NCI-H510A (cell line): Measurements from ENCODE around the gene RAI14.
"Not testable (repeated sequence)": the region's sequence is repeated elsewhere in the genome, so short reads cannot be mapped to it uniquely, and the experiment has no call there.

Experiments
- DNase-seq: peaks from one replicate; lab custom pipeline; 2025; lab: John Stamatoyannopoulos, UW

Gene RAI14

DNA sequence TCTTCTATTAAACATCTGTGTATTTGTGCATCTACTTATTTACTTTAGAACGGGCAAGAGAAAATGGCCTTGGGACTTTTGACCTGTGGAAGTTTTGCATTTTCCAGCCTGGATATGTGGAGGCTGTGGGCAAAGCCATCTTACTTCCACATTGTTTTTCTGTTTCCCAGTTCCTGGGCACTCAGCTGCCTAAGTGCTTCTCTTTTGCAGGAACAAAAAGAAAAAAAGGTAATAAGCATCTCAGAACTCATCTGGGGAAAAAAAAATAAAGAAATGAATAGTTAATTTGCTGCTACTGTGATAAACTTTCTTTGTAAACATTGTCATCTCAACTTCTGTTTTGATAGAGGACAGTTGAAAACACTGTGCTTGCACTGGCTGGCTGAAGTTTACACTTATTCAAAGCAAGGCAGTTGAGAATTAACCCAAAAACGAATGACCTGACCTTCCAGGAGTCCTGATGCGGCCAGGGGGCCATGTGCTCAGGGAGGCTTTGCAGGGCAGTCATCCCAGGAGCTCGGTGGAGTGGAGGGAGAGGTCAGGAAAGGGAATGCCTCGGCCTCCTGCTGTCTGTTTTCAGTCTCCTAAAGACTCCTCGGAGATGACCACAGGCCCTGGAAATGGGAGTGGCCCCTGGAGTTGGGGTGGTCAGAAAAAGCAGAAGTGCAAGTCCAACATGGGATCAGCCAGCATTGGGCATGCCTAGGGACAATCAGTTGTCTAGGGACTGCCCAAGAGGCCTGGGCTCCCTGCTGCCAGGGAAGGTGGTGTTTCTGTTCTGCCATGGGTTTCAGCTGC lies 75.5 kb downstream of the RAI14 start:
- DNase-seq = no peak

DNA sequence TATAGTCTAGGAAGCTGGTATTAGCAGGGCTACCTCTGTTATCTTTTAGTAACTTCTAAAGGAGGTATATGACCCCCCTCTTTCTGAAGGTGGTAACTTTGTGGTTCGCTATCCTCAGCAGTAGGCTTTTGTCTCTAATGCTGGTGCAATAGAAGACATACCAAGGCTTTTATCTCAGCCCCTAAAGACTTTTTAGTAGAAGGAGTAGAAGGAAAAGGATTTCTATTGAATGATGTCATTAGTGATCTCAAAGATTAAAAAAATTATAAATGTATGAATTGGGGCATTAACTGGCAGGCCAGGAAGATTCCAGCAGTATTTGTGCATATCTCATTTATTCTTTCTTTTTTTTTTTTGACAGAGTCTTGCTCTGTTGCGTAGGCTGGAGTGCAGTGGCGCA lies 78.2 kb downstream of the RAI14 start:
- DNase-seq = no peak

DNA sequence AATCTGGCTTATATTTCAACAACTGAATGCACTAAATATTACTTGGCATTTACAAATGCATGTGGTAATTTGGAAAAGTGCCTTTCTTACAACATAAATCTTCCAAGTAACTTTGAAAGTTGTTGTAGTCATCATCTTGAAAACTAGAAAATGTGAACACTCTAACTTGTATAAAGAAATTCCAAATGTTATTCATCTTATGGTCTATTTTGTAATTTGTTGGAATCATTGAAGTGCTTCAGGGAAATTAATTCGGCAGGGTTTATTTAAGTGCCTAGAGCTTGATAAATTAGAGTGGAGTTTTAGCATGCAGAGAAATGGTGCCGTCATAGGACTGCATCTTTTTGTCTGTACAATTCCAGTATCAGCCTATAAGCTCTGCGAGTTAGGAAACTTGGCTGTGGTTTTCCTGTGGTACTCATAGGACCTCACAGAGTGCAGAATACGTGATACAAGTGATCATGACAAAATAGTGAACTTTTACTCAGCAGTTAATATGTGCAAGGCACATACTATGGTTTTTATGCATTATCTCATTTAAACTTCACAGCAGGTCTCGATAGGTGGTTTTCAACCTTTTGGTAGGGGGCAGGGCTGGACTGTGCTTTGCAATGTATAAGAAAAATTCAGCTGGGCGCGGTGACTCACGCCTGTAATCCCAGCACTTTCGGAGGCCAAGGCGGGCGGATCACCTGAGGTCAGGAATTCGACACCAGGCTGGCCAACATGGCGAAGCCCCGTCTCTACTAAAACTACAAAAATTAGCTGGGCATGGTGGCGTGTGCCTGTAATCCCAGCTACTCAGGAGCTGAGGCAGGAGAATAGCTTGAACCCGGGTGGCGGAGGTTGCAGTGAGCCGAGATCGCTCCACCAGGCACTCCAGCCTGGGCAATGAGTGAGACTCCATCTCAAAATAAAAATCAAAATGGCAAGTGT lies 79.6 kb downstream of the RAI14 start:
- no peak for DNase-seq

DNA sequence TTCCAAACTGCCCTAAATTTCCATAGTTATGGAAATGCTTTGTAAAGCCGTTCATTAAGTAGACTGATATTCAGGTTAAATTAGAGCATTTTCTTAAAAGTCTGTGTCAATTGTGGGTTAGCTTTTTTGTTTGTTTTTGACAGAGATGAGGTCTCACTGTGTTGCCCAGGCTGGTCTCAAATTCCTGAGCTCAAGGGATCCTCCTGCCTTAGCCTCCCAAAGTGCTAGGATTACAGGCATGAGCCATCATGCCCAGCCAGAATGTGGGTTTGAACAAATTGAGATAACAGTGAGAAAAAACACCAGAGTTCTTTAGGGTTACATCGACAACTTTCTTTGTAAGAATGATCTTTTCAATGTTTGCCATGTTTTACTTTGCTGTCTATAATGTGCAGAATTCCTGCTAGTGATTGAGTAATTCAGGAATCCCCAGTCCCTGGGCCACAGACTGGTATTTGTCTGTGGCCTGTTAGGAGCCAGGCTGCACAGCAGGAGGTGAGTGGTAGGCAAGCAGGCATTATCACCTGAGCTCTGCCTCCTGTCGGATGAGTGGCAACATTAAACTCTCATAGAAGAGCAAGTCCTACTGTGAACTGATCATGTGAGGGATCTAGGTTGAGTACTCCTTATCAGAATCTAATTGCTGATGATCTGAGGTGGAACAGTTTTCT lies 80.5 kb downstream of the RAI14 start:
- DNase-seq = peak; percentile 4

DNA sequence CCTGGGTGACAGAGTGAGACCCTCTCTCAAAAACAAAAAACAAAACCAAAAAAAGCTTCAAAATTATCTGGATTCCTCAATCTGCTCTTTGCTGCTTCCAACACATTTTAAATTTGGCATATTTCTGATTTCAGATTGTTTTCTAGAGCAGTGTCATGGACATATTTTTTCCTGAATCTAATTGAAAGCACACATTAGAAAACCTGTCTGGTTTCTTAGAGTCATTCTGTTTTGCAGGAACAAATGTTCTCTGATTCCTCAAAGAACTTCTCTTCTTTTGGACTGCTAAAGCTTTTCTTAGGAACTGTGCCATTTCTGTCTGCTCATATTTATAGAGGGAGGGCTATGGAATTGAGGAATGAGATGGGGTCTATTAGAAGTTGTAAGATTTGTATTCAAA lies 81.6 kb downstream of the RAI14 start:
- DNase-seq = no peak

DNA sequence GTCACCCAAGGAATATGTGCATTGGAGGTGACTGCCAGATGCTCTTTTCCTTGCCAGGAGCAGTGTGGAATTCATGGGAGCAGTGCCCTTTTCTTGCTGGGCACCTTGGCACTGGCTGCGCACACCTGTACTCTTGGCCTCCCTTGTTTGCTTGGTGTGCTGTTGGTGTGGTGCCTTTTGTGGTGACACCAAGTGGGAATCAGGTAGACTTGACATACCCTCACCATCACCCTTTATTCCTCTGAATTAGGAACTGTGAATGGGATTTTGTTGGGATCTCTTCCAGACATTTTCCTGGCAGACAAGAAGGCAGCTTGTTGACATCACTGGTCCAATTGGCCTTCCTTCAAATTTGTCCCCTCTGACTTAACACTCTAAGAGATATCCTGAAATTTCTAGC lies 82.3 kb downstream of the RAI14 start:
- DNase-seq = no peak

DNA sequence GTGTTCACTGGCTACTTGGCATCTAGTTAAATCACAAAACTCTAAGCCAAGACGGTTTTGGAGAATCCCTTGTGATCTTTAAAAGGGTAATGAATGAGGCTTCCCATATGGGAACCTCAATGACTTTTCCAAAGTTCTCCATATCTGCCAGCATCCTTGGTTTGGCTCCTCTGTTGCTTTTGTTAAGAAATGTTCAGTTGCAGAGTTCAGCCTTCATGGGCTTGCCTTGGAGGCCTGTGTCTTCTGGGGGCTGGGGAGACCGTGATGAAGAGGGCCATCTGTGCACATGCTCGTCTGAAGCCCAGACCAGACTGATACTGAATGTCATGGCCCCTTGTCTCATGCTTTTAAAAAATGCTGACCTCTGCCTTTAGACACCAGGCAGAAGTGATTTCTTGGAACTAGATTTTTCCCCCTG lies 84.3 kb downstream of the RAI14 start:
- DNase-seq = no peak

DNA sequence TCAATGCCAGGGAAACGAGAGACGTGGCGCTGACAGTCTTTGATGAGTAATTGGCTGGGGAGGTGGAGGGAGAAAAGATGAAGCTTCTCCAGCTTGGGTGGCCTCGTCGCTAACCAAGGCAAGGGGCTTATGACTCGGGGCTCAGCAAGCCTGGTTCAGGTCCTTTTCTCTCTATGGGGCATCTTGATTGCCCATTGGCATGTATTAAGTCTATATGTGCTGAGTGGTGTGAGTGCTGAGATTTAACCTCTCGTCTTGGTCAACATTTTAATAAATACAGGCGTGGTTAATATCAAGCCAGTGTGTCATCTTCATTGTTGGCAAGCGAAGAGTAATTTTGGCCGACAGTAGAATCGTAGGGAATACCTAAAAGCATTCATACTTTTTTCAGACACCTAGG lies 85.9 kb downstream of the RAI14 start:
- DNase-seq = no peak

DNA sequence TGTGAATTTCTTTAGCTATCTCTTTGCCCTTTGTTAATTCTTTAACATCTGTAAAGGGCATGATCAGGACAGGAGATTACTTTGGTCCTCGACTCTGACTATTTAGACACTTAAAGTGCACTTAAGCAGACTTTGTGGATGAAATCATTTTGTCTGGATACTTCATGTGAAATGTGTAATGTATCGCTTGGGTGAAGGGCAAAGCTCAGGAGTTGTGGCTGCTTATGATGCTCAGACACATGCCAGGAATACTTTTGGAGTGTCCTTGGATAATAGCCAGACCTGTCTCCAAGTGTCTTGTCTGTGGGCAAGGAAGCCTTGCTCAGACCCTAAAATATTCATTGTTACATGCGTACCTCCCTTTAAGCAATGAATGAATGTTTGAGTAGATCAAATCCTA lies 87.8 kb downstream of the RAI14 start:
- DNase-seq = no peak

DNA sequence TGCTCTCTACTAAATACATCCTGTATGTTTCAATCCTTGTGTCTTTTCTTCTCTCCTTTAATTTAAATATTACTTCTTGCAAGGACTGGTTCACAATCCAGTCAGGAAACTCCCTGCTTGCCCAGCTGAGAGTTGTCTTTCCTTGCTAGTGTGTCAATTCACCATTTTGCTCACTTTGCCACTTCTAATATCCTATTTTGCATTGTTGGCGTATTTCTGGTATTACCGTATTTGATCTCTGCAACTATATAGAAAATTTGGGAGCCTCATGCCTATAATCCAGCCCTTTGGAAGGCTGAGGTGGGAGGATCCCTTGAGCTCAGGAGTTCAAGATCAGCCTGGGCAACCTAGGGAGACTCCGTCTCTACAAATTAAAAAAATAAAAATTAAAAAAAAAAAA lies 92.3 kb downstream of the RAI14 start:
- DNase-seq = no peak

DNA sequence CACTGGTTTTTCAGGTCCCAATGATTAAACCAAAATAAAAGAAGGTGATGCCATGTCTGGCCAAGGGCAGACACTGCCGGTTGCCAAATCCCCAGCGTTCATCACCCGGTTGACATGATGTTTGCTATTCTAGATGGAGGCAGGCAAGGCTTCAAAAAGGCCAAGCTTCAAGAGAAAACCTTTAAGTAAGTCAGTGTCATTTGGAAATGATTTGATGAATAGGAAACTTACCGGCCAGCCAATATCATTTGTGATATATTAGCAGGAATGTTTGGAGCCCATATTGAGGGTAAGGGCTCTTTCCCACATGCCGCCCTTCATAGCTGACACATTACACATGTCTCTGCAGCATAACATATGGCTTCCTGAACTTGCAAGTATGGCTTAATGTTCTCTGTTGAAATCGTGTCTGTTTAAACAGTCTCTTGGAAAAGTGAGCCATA lies 93.3 kb downstream of the RAI14 start:
- no peak for DNase-seq

DNA sequence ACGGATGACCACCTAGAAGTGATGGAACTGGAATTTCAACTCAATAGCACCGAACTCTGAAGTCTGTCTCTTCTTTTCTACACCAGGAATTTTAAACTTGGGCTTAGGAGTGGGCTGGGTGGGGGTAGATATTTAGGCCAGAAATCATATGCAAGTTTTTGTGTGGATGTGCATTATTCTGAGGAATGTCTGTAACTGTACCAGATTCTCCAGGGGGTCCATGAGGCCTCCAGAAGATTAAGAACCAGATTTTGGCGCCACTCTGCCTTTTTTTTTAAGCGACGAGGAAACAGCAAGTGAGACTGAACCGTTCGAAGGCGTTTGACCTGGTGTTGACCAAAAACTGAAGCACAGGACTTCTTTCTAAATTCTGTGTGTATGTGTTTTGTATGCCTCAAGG lies 94.1 kb downstream of the RAI14 start:
- no peak for DNase-seq

DNA sequence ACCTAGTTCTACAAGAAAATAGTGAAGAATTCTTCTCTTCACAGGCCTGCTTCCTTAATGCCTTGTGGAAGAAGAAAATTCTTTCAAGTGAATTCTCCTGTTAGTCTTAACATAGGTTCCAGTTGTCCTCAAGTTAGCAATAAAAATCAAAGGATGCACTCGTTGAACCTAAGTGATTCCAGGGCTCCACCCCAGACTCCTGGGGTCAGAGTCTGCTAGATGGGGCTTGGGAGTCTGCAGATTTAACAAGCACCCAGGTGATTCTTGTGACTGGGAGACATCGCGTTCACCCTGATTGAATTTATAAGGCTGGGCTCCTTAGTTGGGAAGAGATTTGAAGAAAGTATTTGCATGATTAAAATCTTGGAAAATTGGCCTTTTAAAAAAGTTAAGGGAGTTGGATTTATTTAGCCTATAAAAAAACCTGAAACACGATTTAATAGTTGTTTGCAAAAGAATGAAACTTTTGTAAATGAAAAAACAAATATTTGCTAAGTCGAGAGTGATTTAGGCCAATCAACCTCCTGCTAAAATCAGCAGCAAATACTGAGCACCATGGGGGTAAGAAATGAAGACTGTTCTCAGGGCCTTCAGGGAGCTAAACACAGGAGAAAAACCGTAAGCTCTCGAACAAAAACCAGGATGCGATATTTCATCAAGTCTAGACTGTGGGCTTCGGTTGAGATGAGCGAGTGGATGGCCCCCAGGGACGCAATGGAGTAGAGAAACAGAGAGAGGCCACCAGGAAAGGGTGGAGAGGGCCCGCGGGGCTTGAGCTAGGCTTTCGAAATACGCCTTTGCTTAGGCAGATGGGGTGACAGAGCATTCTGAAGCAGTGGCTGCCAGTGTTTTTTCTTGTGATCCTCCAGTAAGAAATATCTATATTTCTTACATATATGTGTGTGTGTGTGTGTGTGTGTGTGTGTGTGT lies 95.9 kb downstream of the RAI14 start:
- DNase-seq = no peak

DNA sequence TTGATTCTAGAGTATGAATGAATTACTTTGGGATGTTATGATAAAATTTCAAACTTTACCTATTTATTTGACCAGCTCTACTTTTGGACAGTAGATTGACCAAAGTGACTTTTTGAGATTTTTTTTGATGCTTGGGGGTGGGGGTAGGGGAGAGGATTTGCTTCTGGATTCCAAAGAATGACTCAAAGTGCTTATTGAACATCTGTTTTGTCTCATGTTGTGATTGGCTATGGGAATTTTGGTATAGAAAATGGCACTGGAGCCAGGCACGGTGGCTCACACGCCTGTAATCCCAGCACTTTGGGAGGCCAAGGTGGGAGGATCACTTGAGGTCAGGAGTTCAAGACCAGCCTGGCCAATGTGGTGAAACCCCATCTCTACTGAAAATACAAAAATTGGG lies 97.1 kb downstream of the RAI14 start:
- not testable (repeated sequence) for DNase-seq

DNA sequence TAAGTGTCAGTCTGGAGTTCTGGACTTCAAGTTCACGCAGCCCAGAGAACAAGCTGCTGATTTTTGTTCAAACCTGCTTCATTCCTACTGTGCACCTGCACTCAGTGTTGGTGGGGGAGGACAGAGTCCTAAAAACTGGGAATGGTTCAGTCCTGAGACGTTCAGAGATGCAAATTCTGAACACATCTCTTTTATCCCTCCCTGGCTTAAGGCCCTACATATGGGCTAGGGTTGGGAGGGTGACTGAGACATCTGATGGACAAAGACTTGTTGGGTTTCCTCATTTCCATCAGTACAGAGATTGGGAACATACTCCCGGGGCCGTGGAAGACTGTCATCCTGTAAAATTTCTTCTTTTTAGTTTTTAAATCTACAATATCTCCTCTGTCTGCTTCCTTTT lies 99.8 kb downstream of the RAI14 start:
- DNase-seq = no peak

DNA sequence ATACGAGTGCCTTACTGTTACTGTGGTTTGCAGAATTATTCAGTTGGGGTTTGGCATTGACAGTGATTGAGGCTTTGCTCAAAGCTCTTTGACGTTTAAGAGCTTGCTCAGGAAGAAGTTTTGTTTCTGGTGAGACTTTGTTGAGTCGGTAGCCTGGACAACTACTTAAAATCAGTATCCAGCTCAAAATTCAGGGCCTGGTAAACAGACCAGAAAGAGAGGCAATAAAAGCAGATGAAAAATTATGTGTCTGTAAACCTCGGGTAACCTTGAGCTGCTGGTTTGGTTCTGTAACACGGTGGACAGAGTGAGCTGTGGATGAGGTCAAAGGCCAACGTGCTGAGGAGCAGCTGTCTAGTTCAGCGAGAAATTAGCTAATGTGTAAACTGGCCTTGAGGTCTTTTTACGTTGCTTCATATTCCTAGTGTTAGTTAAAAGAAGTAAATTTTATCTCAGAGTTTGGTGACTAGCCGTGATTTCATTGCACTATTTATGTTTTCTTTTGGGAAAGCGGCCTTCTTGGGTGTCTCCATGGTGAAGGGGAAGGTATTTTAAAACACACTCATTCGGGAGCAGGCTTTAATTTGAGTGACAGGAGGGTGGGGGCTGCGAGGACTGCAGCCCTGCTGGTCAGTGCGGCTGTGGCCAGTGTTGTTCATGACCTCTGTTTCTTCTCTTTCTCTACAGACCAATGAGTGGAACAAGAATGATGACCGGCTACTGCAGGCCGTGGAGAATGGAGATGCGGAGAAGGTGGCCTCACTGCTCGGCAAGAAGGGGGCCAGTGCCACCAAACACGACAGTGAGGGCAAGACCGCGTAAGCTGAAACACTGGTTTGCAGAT lies 100.9 kb downstream of the RAI14 start:
- no peak for DNase-seq

DNA sequence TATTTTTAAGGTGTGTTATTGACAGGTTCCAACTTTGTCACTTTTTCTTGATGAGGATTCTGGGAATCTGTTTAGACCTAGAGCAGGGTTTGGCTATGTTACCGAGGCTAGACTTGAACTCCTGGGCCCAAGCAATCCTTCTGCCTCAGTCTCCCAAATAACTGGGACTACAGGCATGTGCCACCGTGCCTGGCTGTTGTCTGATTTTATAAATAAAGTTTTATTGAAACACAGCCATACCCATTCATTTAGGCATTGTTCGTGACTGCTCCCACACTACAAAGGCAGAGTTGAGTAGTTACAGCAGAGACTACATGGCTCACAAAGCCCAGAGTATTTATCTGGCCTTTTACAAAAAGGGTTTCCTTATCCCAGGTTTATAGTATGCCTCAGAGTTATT lies 102.4 kb downstream of the RAI14 start:
- no peak for DNase-seq

DNA sequence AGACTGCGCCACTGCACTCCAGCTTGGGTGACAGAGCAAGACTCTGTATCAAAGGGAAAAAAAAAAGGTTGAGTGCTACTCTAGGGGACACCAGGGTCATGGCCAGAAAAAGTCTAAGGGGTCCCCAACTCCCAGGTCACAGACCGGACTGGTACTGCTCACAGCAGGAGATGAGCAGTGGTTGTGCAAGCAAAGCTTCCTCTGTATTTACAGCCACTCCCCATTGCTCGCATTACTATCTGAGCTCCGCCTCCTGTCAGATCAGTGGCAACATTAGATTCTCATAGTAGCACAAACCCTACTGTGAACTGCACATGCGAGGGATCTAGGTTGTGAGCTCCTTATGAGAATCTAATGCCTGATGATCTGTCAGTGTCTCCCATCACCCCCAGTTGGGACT lies 103.1 kb downstream of the RAI14 start:
- DNase-seq = not testable (repeated sequence)

DNA sequence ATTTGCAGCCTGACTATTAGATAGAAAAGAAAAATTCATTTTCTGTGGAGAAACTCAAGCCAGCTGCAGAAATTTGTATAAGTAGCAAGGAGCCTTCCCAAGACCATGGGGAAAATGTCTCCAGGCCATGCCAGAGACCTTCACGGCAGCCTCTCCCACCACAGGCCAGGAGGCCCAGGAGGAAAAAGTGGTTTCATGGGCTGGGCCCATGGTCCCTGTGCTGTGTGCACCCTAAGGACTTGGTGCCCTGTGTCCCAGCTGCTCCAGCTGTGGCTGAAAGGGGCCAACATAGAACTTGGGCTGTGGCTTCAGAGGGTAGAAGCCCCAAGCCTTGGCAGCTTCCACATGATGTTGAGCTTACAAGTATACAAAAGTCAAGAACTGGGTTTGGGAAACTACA lies 109.5 kb downstream of the RAI14 start:
- DNase-seq = no peak

DNA sequence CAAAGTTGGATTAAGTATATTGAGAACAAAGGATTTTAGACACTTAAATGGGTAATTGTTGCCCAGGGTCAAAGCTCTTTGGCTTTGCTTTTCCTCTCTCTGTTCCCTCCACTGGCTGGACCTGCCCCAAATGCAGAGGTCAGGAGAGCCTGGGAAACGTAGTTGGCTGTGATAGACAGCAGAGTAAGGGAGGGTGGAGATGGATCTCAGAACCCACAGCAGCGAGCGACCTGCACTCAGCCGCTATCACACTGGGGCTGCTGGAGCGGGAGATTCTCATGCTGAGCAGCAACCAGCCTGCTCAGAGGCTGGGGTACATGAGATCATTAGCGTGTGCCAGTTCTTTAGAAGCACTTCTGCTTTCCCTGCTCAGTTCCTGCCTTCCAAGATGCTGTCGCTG lies 111.1 kb downstream of the RAI14 start:
- no peak for DNase-seq

DNA sequence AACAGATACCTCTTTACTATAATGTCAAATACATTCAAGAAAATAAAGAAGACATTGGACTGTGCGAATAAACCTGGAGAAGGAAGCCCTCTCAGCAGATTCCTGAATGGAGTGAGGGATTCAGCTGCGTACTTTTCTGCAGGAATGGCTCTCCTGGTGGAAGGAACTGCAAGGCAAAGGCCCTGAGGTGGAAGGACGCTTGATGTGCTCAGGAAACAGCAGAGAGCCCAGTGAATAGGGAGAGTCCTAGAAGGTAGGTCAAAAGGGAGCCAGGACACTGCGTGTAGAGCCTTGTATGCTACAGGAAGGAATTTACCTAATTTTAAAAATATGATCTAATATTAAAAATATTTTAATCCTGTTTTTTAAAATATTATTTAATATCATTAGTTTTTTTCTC lies 114.4 kb downstream of the RAI14 start:
- DNase-seq = no peak
